HK-2 (cell line): ENCODE measurements around the gene ALDH1A2.

ENCODE experiments used
- DNase-seq: peaks from one replicate; pipeline ENCODE4 v3.0.0-alpha.2; 2018; ENCODE audit not compliant: unreplicated experiment

Gene ALDH1A2

GRCh38 chr15:57996561-57996960 lies 69.0 kb downstream of the ALDH1A2 start:
- no peak for DNase-seq

- DNase-seq, result no peak
Measured at GRCh38 chr15:57994221-57995049, 71.1 kb downstream of the ALDH1A2 start.

- no peak for DNase-seq
Measured at GRCh38 chr15:57993409-57994145, 71.9 kb downstream of the ALDH1A2 start.

GRCh38 chr15:57992761-57993355 lies 72.7 kb downstream of the ALDH1A2 start:
- no peak for DNase-seq

- no peak for DNase-seq
Measured at GRCh38 chr15:57973534-57973933, 92.0 kb downstream of the ALDH1A2 start.

GRCh38 chr15:57972864-57973263 lies 92.6 kb downstream of the ALDH1A2 start:
- no peak for DNase-seq

- DNase-seq, result no peak
Measured at GRCh38 chr15:57969996-57970395, 95.5 kb downstream of the ALDH1A2 start.

- DNase-seq, result no peak
Measured at GRCh38 chr15:57969355-57969754, 96.2 kb downstream of the ALDH1A2 start.

- no peak for DNase-seq
Measured at GRCh38 chr15:57962887-57963286, 102.6 kb downstream of the ALDH1A2 start.

- DNase-seq, result no peak
Measured at GRCh38 chr15:57961919-57962318, 103.6 kb downstream of the ALDH1A2 start.

- DNase-seq, result no peak
Measured at GRCh38 chr15:57957113-57957512, 108.4 kb downstream of the ALDH1A2 start.

GRCh38 chr15:57953874-57954273 lies 111.6 kb downstream of the ALDH1A2 start:
- no peak for DNase-seq

GRCh38 chr15:57951328-57951932 lies 114.1 kb downstream of the ALDH1A2 start:
- DNase-seq, result no peak

- DNase-seq, result no peak
Measured at GRCh38 chr15:57950381-57950946, 115.0 kb downstream of the ALDH1A2 start.

- DNase-seq, result no peak
Measured at GRCh38 chr15:57949374-57949943, 116.1 kb downstream of the ALDH1A2 start.

GRCh38 chr15:57948351-57949289 lies 116.9 kb downstream of the ALDH1A2 start:
- DNase-seq, result no peak

GRCh38 chr15:57947781-57948180 lies 117.7 kb downstream of the ALDH1A2 start:
- no peak for DNase-seq

GRCh38 chr15:57947282-57947681 lies 118.2 kb downstream of the ALDH1A2 start:
- DNase-seq, result no peak

GRCh38 chr15:57946491-57947048 lies 118.9 kb downstream of the ALDH1A2 start:
- no peak for DNase-seq

GRCh38 chr15:57945616-57946015 lies 119.9 kb downstream of the ALDH1A2 start:
- no peak for DNase-seq
